ENCODE measurements around the gene CACNA1G. TPM values are rescaled to one million over a fixed set of nuclear protein-coding genes. Genes with fewer than 3 reads are reported as not detected.

CACNA1G gene
- polyA plus RNA-seq, 1 donor (not counting 4 experiments of a cell fraction or from before 2014, with no cell fraction given), result 0.07 TPM

DNA sequence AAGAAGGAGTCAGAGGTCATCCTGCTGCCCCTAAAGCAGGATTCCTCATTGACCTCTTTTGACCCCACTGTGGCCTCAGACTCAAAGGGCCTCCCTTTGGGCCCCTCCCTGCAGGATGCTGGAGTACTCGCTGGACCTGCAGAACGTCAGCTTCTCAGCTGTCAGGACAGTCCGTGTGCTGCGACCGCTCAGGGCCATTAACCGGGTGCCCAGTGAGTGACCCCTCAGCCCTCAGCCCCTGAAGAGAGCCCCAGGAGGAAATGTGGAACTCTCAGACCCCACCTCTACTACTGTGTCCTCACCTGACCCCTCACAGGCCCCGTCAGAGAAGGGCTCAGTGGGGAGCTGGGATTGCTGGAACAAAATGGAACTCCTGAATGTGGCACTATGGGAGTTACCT, 9.1 kb downstream of the CACNA1G start:
- H3K4me3 ChIP-seq (ENCODE audit: control insufficient read depth in 2 of 3, extremely low read depth in 1 of 3, insufficient read depth in 2 of 3, low read depth in 1 of 3, low read length in 3 of 3), result no peak overlapping the region
- H2AFZ ChIP-seq (ENCODE audit: control insufficient read depth, low read length), result no peak overlapping the region
- no peak overlapping the region for H3K27ac ChIP-seq (ENCODE audit: control insufficient read depth, insufficient read depth, low read length)
- no peak overlapping the region for H3K4me2 ChIP-seq (ENCODE audit: control insufficient read depth, extremely low read depth, insufficient read depth, low read depth, low read length)
- no peak for FAIRE-seq
- TF ChIP-seq EZH2 (IDR thresholded peaks at IDR 0.05; ENCODE audit: low read length), result no peak
- TF ChIP-seq, protein P1, sequence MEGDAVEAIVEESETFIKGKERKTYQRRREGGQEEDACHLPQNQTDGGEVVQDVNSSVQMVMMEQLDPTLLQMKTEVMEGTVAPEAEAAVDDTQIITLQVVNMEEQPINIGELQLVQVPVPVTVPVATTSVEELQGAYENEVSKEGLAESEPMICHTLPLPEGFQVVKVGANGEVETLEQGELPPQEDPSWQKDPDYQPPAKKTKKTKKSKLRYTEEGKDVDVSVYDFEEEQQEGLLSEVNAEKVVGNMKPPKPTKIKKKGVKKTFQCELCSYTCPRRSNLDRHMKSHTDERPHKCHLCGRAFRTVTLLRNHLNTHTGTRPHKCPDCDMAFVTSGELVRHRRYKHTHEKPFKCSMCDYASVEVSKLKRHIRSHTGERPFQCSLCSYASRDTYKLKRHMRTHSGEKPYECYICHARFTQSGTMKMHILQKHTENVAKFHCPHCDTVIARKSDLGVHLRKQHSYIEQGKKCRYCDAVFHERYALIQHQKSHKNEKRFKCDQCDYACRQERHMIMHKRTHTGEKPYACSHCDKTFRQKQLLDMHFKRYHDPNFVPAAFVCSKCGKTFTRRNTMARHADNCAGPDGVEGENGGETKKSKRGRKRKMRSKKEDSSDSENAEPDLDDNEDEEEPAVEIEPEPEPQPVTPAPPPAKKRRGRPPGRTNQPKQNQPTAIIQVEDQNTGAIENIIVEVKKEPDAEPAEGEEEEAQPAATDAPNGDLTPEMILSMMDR (optimal IDR thresholded peaks at IDR 0.05 in 1 of 3, IDR thresholded peaks at IDR 0.05 in 1 of 3, conservative IDR thresholded peaks at IDR 0.05 in 1 of 3; ENCODE audit: extremely low read depth in 1 of 3, insufficient read depth in 2 of 3, low read length in 3 of 3), result no peak
- H3K4me1 ChIP-seq (ENCODE audit: control insufficient read depth, extremely low read depth, insufficient read depth, low read length), result peaks cover 1% of the 10 kb centered on the region
- no peaks in the 10 kb centered on the region for H3K79me2 ChIP-seq (ENCODE audit: control insufficient read depth, insufficient read depth, low read length)
- no peak for DNase-seq (ENCODE audit: low read depth, low spot score)
- no peaks in the 10 kb centered on the region for H3K36me3 ChIP-seq (ENCODE audit: control insufficient read depth in 2 of 2, extremely low read depth in 1 of 2, insufficient read depth in 2 of 2, low read length in 2 of 2)
- dilution Hi-C loops (cut with MboI; ENCODE audit: extremely low pct_ligation_motif_present, low sequenced_read_pairs), result no loop called here
- no peak overlapping the region for H3K9ac ChIP-seq (ENCODE audit: control insufficient read depth, extremely low read depth, insufficient read depth, low read length)
- H3K9me1 ChIP-seq (ENCODE audit: control insufficient read depth, extremely low read depth, insufficient read depth, low read length), result no peaks in the 10 kb centered on the region
- H3K27me3 ChIP-seq (ENCODE audit: control insufficient read depth, extremely low read depth, insufficient read depth, low read length), result peaks cover 20% of the 10 kb centered on the region
- no peaks in the 10 kb centered on the region for H4K20me1 ChIP-seq (ENCODE audit: control insufficient read depth, extremely low read depth, insufficient read depth, low read length)
- H3K9me3 ChIP-seq (ENCODE audit: control insufficient read depth, low read depth, low read length), result no peaks in the 10 kb centered on the region

DNA sequence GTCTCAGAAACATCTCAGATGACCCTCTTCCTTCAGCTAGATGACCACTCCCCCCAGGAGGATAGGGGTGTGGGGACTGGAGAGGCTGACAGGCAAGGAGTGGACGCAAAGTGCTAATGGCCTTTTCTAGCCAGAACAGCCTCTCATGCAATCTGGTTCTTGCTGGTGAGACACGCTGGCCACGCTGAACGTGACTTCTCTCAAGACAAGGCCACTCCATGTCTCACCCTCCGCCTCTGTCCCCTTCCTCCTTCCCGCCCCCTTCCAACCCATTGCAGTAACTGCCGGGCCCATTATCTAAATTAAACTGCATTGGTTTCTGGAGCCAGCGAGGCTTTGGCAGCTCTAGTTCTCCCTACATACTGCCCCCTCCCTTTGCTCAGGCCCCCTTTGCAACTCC, 9.5 kb downstream of the CACNA1G start:
- Histone ChIP-seq H3K9ac (ENCODE audit: control insufficient read depth, extremely low read depth, insufficient read depth, low read length) (no peak overlapping the region), H2AFZ (ENCODE audit: control insufficient read depth, low read length) (no peak overlapping the region), H3K9me1 (ENCODE audit: control insufficient read depth, extremely low read depth, insufficient read depth, low read length) (no peaks in the 10 kb centered on the region), H3K36me3 (ENCODE audit: control insufficient read depth in 2 of 2, extremely low read depth in 1 of 2, insufficient read depth in 2 of 2, low read length in 2 of 2) (no peaks in the 10 kb centered on the region), H3K4me1 (ENCODE audit: control insufficient read depth, extremely low read depth, insufficient read depth, low read length) (no peaks in the 10 kb centered on the region), H3K27me3 (ENCODE audit: control insufficient read depth, extremely low read depth, insufficient read depth, low read length) (peaks cover 18% of the 10 kb centered on the region), H3K27ac (ENCODE audit: control insufficient read depth, insufficient read depth, low read length) (no peak overlapping the region), H3K9me3 (ENCODE audit: control insufficient read depth, low read depth, low read length) (no peaks in the 10 kb centered on the region), H3K4me2 (ENCODE audit: control insufficient read depth, extremely low read depth, insufficient read depth, low read depth, low read length) (no peak overlapping the region), H3K79me2 (ENCODE audit: control insufficient read depth, insufficient read depth, low read length) (no peaks in the 10 kb centered on the region), H3K4me3 (ENCODE audit: control insufficient read depth in 2 of 3, extremely low read depth in 1 of 3, insufficient read depth in 2 of 3, low read depth in 1 of 3, low read length in 3 of 3) (no peak overlapping the region), H4K20me1 (ENCODE audit: control insufficient read depth, extremely low read depth, insufficient read depth, low read length) (no peaks in the 10 kb centered on the region)
- TF ChIP-seq, protein P1 (optimal IDR thresholded peaks at IDR 0.05 in 1 of 3, IDR thresholded peaks at IDR 0.05 in 1 of 3, conservative IDR thresholded peaks at IDR 0.05 in 1 of 3; ENCODE audit: extremely low read depth in 1 of 3, insufficient read depth in 2 of 3, low read length in 3 of 3), result no peak
- no peak for TF ChIP-seq EZH2 (IDR thresholded peaks at IDR 0.05; ENCODE audit: low read length)
- dilution Hi-C loops (cut with MboI; ENCODE audit: extremely low pct_ligation_motif_present, low sequenced_read_pairs), result no loop called here
- FAIRE-seq (no peak), DNase-seq (ENCODE audit: low read depth, low spot score) (no peak)
